ENCODE data around the gene EXOSC10.

DNA sequence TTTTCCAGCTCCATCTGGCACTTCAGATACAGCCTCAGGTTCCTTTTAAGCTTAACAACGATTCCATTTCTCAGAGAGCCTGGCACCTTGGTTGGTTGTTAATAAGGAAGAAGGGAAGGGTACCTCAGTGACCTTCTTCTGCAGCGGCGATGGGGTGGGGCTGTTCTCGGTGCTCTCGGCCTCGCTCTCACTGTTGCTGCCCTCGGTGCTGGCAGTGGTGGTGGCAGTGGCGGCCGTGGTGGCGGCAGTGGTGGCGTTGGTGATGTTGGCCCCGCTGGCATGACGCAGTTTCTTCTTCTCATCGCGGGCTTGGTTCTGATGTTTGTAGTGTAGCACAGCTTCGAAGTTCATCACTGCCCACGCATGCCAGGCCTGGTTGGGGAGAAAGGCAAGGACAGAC is 30.7 kb upstream of the EXOSC10 start:
- no peak for TF ChIP-seq POLR2A (IDR thresholded peaks at IDR 0.05; ENCODE audit: low read length)
- TF ChIP-seq GATA1 (IDR thresholded peaks at IDR 0.05; ENCODE audit: low read depth, low read length) = no peak
